ENCODE results near the gene COQ2. TPM values are rescaled to one million over a fixed set of nuclear protein-coding genes. Genes with fewer than 3 reads are reported as not detected.

COQ2 gene
- total and polyA plus RNA-seq, 2 donors (not counting 1 experiment from before 2014, with no cell fraction given), result 16.7 to 26.4 TPM

- TF ChIP-seq, protein P1, sequence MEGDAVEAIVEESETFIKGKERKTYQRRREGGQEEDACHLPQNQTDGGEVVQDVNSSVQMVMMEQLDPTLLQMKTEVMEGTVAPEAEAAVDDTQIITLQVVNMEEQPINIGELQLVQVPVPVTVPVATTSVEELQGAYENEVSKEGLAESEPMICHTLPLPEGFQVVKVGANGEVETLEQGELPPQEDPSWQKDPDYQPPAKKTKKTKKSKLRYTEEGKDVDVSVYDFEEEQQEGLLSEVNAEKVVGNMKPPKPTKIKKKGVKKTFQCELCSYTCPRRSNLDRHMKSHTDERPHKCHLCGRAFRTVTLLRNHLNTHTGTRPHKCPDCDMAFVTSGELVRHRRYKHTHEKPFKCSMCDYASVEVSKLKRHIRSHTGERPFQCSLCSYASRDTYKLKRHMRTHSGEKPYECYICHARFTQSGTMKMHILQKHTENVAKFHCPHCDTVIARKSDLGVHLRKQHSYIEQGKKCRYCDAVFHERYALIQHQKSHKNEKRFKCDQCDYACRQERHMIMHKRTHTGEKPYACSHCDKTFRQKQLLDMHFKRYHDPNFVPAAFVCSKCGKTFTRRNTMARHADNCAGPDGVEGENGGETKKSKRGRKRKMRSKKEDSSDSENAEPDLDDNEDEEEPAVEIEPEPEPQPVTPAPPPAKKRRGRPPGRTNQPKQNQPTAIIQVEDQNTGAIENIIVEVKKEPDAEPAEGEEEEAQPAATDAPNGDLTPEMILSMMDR (conservative IDR thresholded peaks at IDR 0.05 in 1 of 2, IDR thresholded peaks at IDR 0.05 in 1 of 2; ENCODE audit: low read depth in 1 of 2, low read length in 2 of 2), result no peak
- no peak for TF ChIP-seq EZH2 (IDR thresholded peaks at IDR 0.05; ENCODE audit: low read length, missing control alignments)
- H2AFZ ChIP-seq (ENCODE audit: low read length), result no peak overlapping the region
- H3K27me3 ChIP-seq (ENCODE audit: control insufficient read depth, insufficient read depth, low read length), result no peaks in the 10 kb centered on the region
These were observed 38.5 kb upstream of the COQ2 start for GRCh38 chr4:83323136-83323535.

GRCh38 chr4:83320548-83320947 lies 36.0 kb upstream of the COQ2 start:
- DNase-seq (ENCODE audit: low read depth in 2 of 2), result peak in 1 of 2 donors; percentile 22
- no peak for TF ChIP-seq EZH2 (IDR thresholded peaks at IDR 0.05; ENCODE audit: low read length, missing control alignments)
- TF ChIP-seq, protein P1 (conservative IDR thresholded peaks at IDR 0.05 in 1 of 2, IDR thresholded peaks at IDR 0.05 in 1 of 2; ENCODE audit: low read depth in 1 of 2, low read length in 2 of 2), result no peak
- Histone ChIP-seq H2AFZ (ENCODE audit: low read length) (no peak overlapping the region), H4K20me1 (ENCODE audit: control insufficient read depth, extremely low read depth, insufficient read depth, low read length) (no peaks in the 10 kb centered on the region), H3K36me3 (ENCODE audit: control insufficient read depth, insufficient read depth, low read length) (no peaks in the 10 kb centered on the region), H3K4me1 (ENCODE audit: control insufficient read depth, extremely low read depth, insufficient read depth, low read length) (no peaks in the 10 kb centered on the region), H3K79me2 (ENCODE audit: control insufficient read depth, insufficient read depth, low read length) (no peaks in the 10 kb centered on the region), H3K4me2 (ENCODE audit: extremely low read depth, insufficient read depth, low read length) (no peak overlapping the region), H3K27me3 (ENCODE audit: control insufficient read depth, insufficient read depth, low read length) (no peaks in the 10 kb centered on the region), H3K9me3 (ENCODE audit: control insufficient read depth, insufficient read depth, low read depth, low read length) (no peaks in the 10 kb centered on the region), H3K4me3 (replicated peaks in 1 of 4; ENCODE audit: control extremely low read depth in 1 of 4, insufficient read depth in 1 of 4, low read depth in 3 of 4, low read length in 4 of 4) (no peak overlapping the region), H3K9ac (ENCODE audit: insufficient read depth, low read length) (no peak overlapping the region), H3K27ac (ENCODE audit: insufficient read depth, low read length) (no peak overlapping the region)

More at GRCh38 chr4:83323136-83323535, 38.5 kb upstream of the COQ2 start:
- Histone ChIP-seq H3K79me2 (ENCODE audit: control insufficient read depth, insufficient read depth, low read length) (no peaks in the 10 kb centered on the region), H3K36me3 (ENCODE audit: control insufficient read depth, insufficient read depth, low read length) (no peaks in the 10 kb centered on the region), H3K9ac (ENCODE audit: insufficient read depth, low read length) (no peak overlapping the region), H3K9me3 (ENCODE audit: control insufficient read depth, insufficient read depth, low read depth, low read length) (no peaks in the 10 kb centered on the region), H3K27ac (ENCODE audit: insufficient read depth, low read length) (no peak overlapping the region), H4K20me1 (ENCODE audit: control insufficient read depth, extremely low read depth, insufficient read depth, low read length) (no peaks in the 10 kb centered on the region), H3K4me2 (ENCODE audit: extremely low read depth, insufficient read depth, low read length) (no peak overlapping the region), H3K4me1 (ENCODE audit: control insufficient read depth, extremely low read depth, insufficient read depth, low read length) (no peaks in the 10 kb centered on the region), H3K4me3 (replicated peaks in 1 of 4; ENCODE audit: control extremely low read depth in 1 of 4, insufficient read depth in 1 of 4, low read depth in 3 of 4, low read length in 4 of 4) (no peak overlapping the region)
- no peak for DNase-seq (ENCODE audit: low read depth in 2 of 2)

GRCh38 chr4:83318666-83319065 lies 34.1 kb upstream of the COQ2 start:
- H3K27ac ChIP-seq (ENCODE audit: insufficient read depth, low read length), result no peak overlapping the region
- no peaks in the 10 kb centered on the region for H3K27me3 ChIP-seq (ENCODE audit: control insufficient read depth, insufficient read depth, low read length)
- no peaks in the 10 kb centered on the region for H3K4me1 ChIP-seq (ENCODE audit: control insufficient read depth, extremely low read depth, insufficient read depth, low read length)
- H3K4me3 ChIP-seq (replicated peaks in 1 of 4; ENCODE audit: control extremely low read depth in 1 of 4, insufficient read depth in 1 of 4, low read depth in 3 of 4, low read length in 4 of 4), result no peak overlapping the region
- H4K20me1 ChIP-seq (ENCODE audit: control insufficient read depth, extremely low read depth, insufficient read depth, low read length), result no peaks in the 10 kb centered on the region
- no peak overlapping the region for H3K4me2 ChIP-seq (ENCODE audit: extremely low read depth, insufficient read depth, low read length)
- H3K79me2 ChIP-seq (ENCODE audit: control insufficient read depth, insufficient read depth, low read length), result no peaks in the 10 kb centered on the region
- H3K9ac ChIP-seq (ENCODE audit: insufficient read depth, low read length), result no peak overlapping the region
- no peak overlapping the region for H2AFZ ChIP-seq (ENCODE audit: low read length)
- H3K9me3 ChIP-seq (ENCODE audit: control insufficient read depth, insufficient read depth, low read depth, low read length), result no peaks in the 10 kb centered on the region
- no peaks in the 10 kb centered on the region for H3K36me3 ChIP-seq (ENCODE audit: control insufficient read depth, insufficient read depth, low read length)
- TF ChIP-seq, protein P1 (conservative IDR thresholded peaks at IDR 0.05 in 1 of 2, IDR thresholded peaks at IDR 0.05 in 1 of 2; ENCODE audit: low read depth in 1 of 2, low read length in 2 of 2), result no peak
- no peak for TF ChIP-seq EZH2 (IDR thresholded peaks at IDR 0.05; ENCODE audit: low read length, missing control alignments)
- DNase-seq (ENCODE audit: low read depth in 2 of 2), result no peak
